GM12891 (cell line): ENCODE results near the gene TEKTIP1.

Source experiments
- PAX5 ChIP-seq: IDR thresholded peaks from 2 replicates; pipeline ENCODE4 v1.6.1; 2011; ENCODE audit warnings: low read length, moderate library complexity, mild to moderate bottlenecking; ENCODE audit not compliant: insufficient read depth, severe bottlenecking
- POLR2A ChIP-seq: IDR thresholded peaks from 2 replicates; pipeline ENCODE4 v1.6.1; 2011; ENCODE audit warnings: low read depth, low read length, control low read depth
- SPI1 ChIP-seq: IDR thresholded peaks from 2 replicates; pipeline ENCODE4 v1.6.1; 2011; ENCODE audit warnings: low read depth, low read length, control low read depth
- TAF1 ChIP-seq: IDR thresholded peaks from 2 replicates; pipeline ENCODE4 v1.6.1; 2011; ENCODE audit warnings: low read depth, low read length, control low read depth

DNA sequence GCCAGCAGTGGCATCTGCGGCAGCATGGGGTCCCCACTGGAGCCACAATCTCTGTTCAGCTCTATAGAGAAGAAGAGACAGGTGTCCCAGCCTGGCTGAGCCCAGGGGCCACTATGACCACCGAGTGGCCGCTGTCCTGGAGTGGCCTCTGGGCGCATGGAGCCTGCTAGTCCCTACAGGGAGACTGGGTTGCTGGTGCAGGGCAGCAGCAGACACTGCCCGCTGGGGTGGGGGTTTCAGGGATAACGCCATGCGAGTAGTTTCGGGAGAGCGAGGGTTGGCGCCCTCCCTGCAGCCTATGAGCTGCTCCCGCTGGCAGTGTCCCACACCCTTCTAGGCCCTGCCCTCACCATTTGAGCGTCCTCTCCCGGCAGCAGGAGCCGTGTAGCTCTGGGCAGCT is 10.9 kb upstream of the TEKTIP1 start:
- TF ChIP-seq TAF1 (no peak), SPI1 (no peak), POLR2A (no peak), PAX5 (no peak)
